NCI-H187 treated with DMSO at 0.1 percent for 48 hours (cell line): ENCODE results near the gene RAP2C.
"Not testable (repeated sequence)": the region's sequence is repeated elsewhere in the genome, so short reads cannot be mapped to it uniquely, and the experiment has no call there.

Source experiments
- DNase-seq: peaks from one replicate; lab custom pipeline; 2025; lab: John Stamatoyannopoulos, UW

Gene RAP2C

GRCh38 chrX:132199941-132200340 is 19.3 kb downstream of the RAP2C start:
- DNase-seq, result no peak

- DNase-seq, result no peak
These were observed 25.2 kb downstream of the RAP2C start for GRCh38 chrX:132193872-132194574.

- DNase-seq, result no peak
These were observed 27.3 kb downstream of the RAP2C start for GRCh38 chrX:132191938-132192337.

- no peak for DNase-seq
These were observed 31.1 kb downstream of the RAP2C start for GRCh38 chrX:132188175-132188574.

GRCh38 chrX:132187451-132187850 is 31.8 kb downstream of the RAP2C start:
- no peak for DNase-seq

- no peak for DNase-seq
These were observed 34.4 kb downstream of the RAP2C start for GRCh38 chrX:132184871-132185270.

GRCh38 chrX:132181364-132181763 is 37.9 kb downstream of the RAP2C start:
- DNase-seq, result no peak

GRCh38 chrX:132180929-132181328 is 38.3 kb downstream of the RAP2C start:
- no peak for DNase-seq

- DNase-seq, result no peak
These were observed 45.6 kb downstream of the RAP2C start for GRCh38 chrX:132173647-132174046.

- no peak for DNase-seq
These were observed 47.4 kb downstream of the RAP2C start for GRCh38 chrX:132171881-132172280.

GRCh38 chrX:132171478-132171877 is 47.8 kb downstream of the RAP2C start:
- DNase-seq, result no peak

GRCh38 chrX:132169554-132169953 is 49.7 kb downstream of the RAP2C start:
- DNase-seq, result no peak

- DNase-seq, result no peak
These were observed 53.6 kb downstream of the RAP2C start for GRCh38 chrX:132165651-132166050.

GRCh38 chrX:132165005-132165404 is 54.2 kb downstream of the RAP2C start:
- DNase-seq, result no peak

- DNase-seq, result not testable (repeated sequence)
These were observed 56.2 kb downstream of the RAP2C start for GRCh38 chrX:132163094-132163493.

- no peak for DNase-seq
These were observed 66.1 kb downstream of the RAP2C start for GRCh38 chrX:132153166-132153565.
